Measurements from ENCODE around the gene PAK4. TPM values are rescaled to one million over a fixed set of nuclear protein-coding genes. Genes with fewer than 3 reads are reported as not detected.

Gene PAK4
- total and polyA plus RNA-seq, 8 donors, result 19.4 to 38.4 (median 29.4) TPM

- ATAC-seq (no peak), FAIRE-seq (no peak), DNase-seq (no peak)
- Histone ChIP-seq H3K27me3 (peaks cover 0 to 18% (median 0%) of the 10 kb centered on the region in 4 donors), H3K4me1 (no peaks in the 10 kb centered on the region), H3K27ac (no peak overlapping the region), H3K9me3 (no peaks in the 10 kb centered on the region), H3K36me3 (no peaks in the 10 kb centered on the region), H3K4me3 (no peak overlapping the region)
- intact Hi-C loops (cut with DNase I), result no loop called here
- 67 to 76% methylated on average over 7 of the region's 7 CpGs for WGBS, 2 donors
- no peak for TF ChIP-seq CTCF (IDR thresholded peaks at IDR 0.05)
These were observed 43.4 kb upstream of the PAK4 start for GRCh38 chr19:39082167-39082566.

- Histone ChIP-seq H3K4me1 (no peaks in the 10 kb centered on the region), H3K27me3 (peaks cover 0 to 13% (median 0%) of the 10 kb centered on the region in 4 donors), H3K9me3 (no peaks in the 10 kb centered on the region), H3K36me3 (no peaks in the 10 kb centered on the region), H3K4me3 (peak overlapping the region in 1 of 4 donors; percentile 27), H3K27ac (no peak overlapping the region)
- DNase-seq (no peak), FAIRE-seq (no peak), ATAC-seq (peak in 1 of 4 donors; percentile 31)
- 24 to 26% methylated on average over 15 of the region's 15 CpGs for WGBS, 2 donors
- no peak for TF ChIP-seq CTCF (IDR thresholded peaks at IDR 0.05)
- intact Hi-C loops (cut with DNase I), result no loop called here
These were observed 42.6 kb upstream of the PAK4 start for GRCh38 chr19:39082745-39083598.

DNA sequence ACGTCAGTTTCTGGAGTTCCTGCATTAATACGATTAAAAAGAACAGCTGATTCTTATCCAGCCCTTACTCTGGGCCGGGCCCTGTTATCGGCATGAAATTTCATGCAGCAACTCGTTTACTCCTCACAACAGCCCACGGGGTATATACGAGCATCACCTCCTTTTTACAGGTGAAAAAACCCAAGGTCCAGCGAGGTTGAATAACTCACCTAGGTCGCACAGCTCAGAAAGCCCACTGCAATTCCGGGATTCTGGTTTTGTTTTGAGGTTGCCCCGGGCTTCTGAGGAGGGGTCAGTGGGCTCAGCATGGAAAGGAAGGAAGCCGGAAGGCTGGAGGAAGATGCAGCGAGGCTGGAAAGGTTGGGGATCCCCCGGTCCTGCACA, 42.0 kb upstream of the PAK4 start:
- ATAC-seq, result peak in 2 of 4 donors; percentile 17 to 22
- DNase-seq, result no peak
- no peaks in the 10 kb centered on the region for H3K9me3 ChIP-seq
- TF ChIP-seq CTCF (IDR thresholded peaks at IDR 0.05), result no peak
- 3 to 5% methylated on average over 13 to 14 of the region's 14 CpGs for WGBS, 2 donors
- H3K36me3 ChIP-seq, result no peaks in the 10 kb centered on the region
- FAIRE-seq, result no peak
- H3K27me3 ChIP-seq, result peaks cover 0 to 13% (median 0%) of the 10 kb centered on the region in 4 donors
- no peaks in the 10 kb centered on the region for H3K4me1 ChIP-seq
- H3K4me3 ChIP-seq, result peak overlapping the region in 2 of 4 donors; percentile 27 to 39
- intact Hi-C loops (cut with DNase I), result no loop called here
- no peak overlapping the region for H3K27ac ChIP-seq

DNA sequence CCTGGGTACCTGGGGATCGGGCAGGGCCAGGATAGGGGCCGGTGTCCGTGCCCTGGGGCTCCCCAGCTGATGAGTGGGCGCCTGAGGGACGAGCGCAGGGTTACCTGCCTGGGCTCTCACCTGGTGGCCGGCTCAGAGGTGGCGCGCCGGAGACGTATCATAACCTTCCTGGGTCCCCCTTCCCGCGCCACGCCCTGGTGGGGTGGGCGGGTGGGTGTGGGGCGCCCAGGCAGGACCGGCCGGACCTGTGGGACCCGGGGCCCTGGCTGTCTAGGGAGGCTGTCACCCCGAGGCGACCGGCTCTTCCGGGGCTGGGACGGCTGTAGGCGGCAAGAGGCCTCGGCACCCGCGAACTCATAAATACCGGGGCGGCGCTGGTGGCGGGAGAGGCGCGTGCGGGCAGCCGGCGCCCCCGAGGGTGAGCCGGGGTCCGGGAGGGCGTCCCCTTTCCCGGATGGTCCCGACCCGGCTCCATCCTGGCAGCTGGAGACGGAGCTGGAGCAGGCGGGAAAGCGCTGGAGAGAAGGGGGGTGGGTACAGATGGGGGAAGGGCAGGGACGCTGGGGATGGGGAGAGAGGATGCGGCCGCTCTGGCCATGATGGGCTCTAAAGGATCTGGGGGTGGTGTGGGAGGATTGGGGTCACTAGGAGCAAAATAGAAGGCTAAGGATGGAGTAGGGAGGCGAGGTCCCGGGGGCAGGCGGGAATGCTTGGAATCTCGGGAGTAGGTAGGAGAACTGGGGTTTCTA, 41.4 kb upstream of the PAK4 start, which contains the start of gene ACP7:
Gene ACP7 (plus strand): TSS at position 386 of the 749 bp plus-strand sequence. CDS start 902 bp downstream, outside the sequence.
- Histone ChIP-seq H3K27ac (no peak within 1 kb of the TSS), H3K4me3 (peak within 1 kb of the TSS in 3 of 4 donors; percentile 20 to 39 (median 27)), H3K4me1 (no peaks in the 10 kb centered on the region), H3K36me3 (no peaks in the 10 kb centered on the region), H3K27me3 (peaks cover 0 to 13% (median 0%) of the 10 kb centered on the region in 4 donors), H3K9me3 (no peaks in the 10 kb centered on the region)
- 5 to 6% methylated on average over 27 to 54 of the region's 54 CpGs for WGBS, 2 donors
- intact Hi-C loops (cut with DNase I), result no loop called here
- ATAC-seq, result peak; percentile 63 to 86 (median 80)
- peak in 4 of 6 donors; percentile 6 to 68 (median 52) for DNase-seq
- no peak for TF ChIP-seq CTCF (IDR thresholded peaks at IDR 0.05)
- FAIRE-seq, result no peak
